Osteocyte (in vitro differentiated cells): ENCODE results near the gene ZNF500. TPM values are rescaled to one million over a fixed set of nuclear protein-coding genes. Genes with fewer than 3 reads are reported as not detected.

ENCODE experiments used
- DNase-seq: peaks from one replicate; pipeline ENCODE4 v3.0.0; 2021; ENCODE audit warnings: mixed read lengths; ENCODE audit not compliant: unreplicated experiment; ENCODE audit errors: extremely low spot score
- H3K27ac Mint-ChIP-seq: one replicate; pipeline ENCODE4 v1.8.0; 2021; ENCODE audit warnings: mild to moderate bottlenecking, mixed read lengths; ENCODE audit not compliant: unreplicated experiment
- H3K27me3 Mint-ChIP-seq: one replicate; pipeline ENCODE4 v1.8.0; 2021; ENCODE audit warnings: mixed read lengths; ENCODE audit not compliant: unreplicated experiment
- H3K36me3 Mint-ChIP-seq: one replicate; pipeline ENCODE4 v1.8.0; 2021; ENCODE audit warnings: mixed read lengths; ENCODE audit not compliant: unreplicated experiment
- H3K4me1 Mint-ChIP-seq: one replicate; pipeline ENCODE4 v1.8.0; 2021; ENCODE audit warnings: mixed read lengths; ENCODE audit not compliant: unreplicated experiment
- H3K4me3 Mint-ChIP-seq: one replicate; pipeline ENCODE4 v1.8.0; 2021; ENCODE audit warnings: mild to moderate bottlenecking, moderate library complexity, mixed read lengths; ENCODE audit not compliant: unreplicated experiment
- H3K9me3 Mint-ChIP-seq: one replicate; pipeline ENCODE4 v1.8.0; 2021; ENCODE audit warnings: mixed read lengths; ENCODE audit not compliant: unreplicated experiment
- total RNA-seq: library from RNA; stranded (reverse); gene quantifications from 2 replicates; pipeline ENCODE4 v1.2.1, GENCODE V29; 2021
- TF ChIP-seq, protein P1 (sequence below): fragments of 200-600 bp; sonication (generic); IDR thresholded peaks from 2 replicates; pipeline ENCODE4 v1.5.0; 2021; ENCODE audit warnings: antibody characterized with exemption, mild to moderate bottlenecking, moderate library complexity

Gene ZNF500
- total RNA-seq, 1 donor from 2014 or later: 22.8 TPM

DNA sequence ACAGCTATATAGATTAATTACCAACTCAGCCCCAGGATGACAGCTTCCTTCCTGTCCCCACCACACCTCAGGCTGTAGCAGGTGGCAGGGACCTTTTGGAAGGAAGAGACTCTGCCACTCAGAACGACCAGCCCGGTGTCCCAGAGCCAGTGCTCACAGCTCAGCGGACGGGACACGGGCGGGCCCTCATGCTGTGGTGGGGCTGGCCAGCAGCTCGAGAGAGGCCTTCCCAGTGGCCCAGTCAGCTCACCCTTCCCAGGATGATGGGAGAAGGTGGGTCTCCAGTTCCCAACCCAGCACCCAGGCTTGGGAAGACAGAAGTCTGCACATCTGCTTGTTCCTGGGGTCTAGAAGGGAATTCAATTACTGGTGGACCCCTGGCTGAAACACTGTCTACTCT is 63.1 kb downstream of the ZNF500 start:
- DNase-seq: no peak
- H3K27me3 Mint-ChIP-seq: no peaks in the 10 kb centered on the region
- peaks cover 34% of the 10 kb centered on the region for H3K36me3 Mint-ChIP-seq
- H3K9me3 Mint-ChIP-seq: no peaks in the 10 kb centered on the region
- no peaks in the 10 kb centered on the region for H3K4me1 Mint-ChIP-seq
- H3K27ac Mint-ChIP-seq: no peak overlapping the region
- no peak overlapping the region for H3K4me3 Mint-ChIP-seq
- TF ChIP-seq, protein P1, sequence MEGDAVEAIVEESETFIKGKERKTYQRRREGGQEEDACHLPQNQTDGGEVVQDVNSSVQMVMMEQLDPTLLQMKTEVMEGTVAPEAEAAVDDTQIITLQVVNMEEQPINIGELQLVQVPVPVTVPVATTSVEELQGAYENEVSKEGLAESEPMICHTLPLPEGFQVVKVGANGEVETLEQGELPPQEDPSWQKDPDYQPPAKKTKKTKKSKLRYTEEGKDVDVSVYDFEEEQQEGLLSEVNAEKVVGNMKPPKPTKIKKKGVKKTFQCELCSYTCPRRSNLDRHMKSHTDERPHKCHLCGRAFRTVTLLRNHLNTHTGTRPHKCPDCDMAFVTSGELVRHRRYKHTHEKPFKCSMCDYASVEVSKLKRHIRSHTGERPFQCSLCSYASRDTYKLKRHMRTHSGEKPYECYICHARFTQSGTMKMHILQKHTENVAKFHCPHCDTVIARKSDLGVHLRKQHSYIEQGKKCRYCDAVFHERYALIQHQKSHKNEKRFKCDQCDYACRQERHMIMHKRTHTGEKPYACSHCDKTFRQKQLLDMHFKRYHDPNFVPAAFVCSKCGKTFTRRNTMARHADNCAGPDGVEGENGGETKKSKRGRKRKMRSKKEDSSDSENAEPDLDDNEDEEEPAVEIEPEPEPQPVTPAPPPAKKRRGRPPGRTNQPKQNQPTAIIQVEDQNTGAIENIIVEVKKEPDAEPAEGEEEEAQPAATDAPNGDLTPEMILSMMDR: no peak

DNA sequence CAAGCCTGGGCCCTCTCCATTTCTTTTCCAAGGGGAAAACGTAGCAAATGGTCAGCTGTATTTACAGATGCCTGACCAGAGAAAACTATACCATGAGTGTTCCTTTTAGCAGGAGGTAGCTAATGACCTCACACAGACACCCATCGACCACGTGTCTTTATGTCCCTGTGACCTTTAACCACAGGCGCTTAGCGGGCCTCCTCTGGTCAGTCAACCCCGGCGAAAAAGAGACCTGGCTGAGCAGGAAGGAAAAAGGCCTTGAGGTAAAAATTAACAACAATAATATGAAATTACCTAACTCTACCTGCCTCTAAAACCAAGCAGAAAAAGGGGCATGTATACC is 64.5 kb downstream of the ZNF500 start:
- Mint-ChIP-seq H3K36me3 (peaks cover 32% of the 10 kb centered on the region), H3K27me3 (no peaks in the 10 kb centered on the region), H3K27ac (no peak overlapping the region), H3K4me1 (no peaks in the 10 kb centered on the region), H3K4me3 (no peak overlapping the region), H3K9me3 (no peaks in the 10 kb centered on the region)
- TF ChIP-seq, protein P1: no peak
- no peak for DNase-seq

DNA sequence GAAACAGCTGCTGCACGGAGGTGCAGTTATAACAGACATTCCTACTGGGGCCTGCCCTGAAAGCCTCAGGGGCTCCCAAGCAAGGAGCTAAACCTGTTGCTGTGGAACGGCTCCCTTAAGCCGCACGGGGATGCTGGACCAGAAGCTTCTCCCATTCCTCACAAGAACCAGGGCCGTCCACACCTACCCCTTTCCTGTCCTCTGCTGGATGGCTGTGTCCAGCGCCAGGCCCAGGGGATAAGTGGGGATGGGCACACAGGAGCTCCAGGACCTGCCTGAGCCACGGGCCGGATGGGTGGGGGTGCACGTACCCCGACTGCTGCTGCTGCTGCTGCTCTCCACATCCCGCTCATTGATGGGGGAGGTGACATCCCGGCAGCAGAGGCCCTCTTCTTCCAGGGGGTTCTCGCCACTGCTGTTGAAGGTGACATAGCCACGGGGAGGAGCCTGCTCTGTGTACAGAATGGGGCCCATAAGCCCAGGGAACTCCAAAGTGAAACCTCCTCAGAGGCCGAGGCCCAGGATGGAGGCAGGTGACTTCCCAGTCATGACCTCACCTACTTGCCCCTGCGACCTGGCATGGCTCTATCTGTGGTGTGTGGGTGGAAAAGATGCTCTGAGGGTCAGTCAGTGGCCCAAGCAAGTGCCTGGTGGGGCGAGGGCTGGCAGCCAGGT is 65.0 kb downstream of the ZNF500 start:
- peaks cover 30% of the 10 kb centered on the region for H3K36me3 Mint-ChIP-seq
- TF ChIP-seq, protein P1: no peak
- H3K9me3 Mint-ChIP-seq: no peaks in the 10 kb centered on the region
- H3K27me3 Mint-ChIP-seq: no peaks in the 10 kb centered on the region
- H3K27ac Mint-ChIP-seq: no peak overlapping the region
- no peak for DNase-seq
- no peaks in the 10 kb centered on the region for H3K4me1 Mint-ChIP-seq
- no peak overlapping the region for H3K4me3 Mint-ChIP-seq

DNA sequence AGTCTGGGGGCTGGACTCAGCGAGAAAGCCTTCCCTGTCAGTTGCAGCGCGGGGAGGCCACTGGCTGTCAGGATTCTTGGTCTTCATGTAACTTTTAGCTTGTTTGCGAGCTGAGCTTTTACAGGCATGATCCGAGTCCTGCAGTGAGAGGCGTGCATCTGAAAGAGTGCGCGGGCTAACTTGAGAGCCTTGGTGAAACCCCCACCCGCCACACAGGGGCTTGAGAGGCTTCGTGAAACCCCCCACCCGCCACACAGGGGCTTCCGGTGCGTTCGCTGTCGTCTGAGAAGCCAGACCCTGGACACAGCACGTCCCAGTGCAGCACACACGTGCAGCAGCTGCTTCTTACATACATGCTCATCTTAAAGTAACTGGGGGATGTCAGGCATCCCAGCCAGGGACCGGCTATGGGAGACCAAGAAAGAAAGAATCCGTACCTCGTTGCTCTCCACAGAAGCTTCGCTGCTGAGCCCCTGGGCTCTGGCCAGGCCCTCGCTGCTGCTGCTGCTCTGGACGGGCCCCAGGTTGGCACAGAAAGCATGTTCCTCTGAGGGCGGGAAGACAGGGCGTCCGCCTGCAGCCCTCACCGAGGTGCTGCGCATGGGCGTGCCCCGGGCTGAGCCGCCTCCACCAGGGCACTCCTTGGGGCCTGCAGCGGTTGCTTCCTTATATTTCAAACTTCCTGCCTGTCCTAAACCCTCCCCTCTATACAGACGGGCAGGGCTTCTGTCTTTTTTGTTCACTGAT is 65.8 kb downstream of the ZNF500 start:
- Mint-ChIP-seq H3K4me1 (no peaks in the 10 kb centered on the region), H3K9me3 (no peaks in the 10 kb centered on the region), H3K27ac (no peak overlapping the region), H3K4me3 (no peak overlapping the region), H3K36me3 (peaks cover 26% of the 10 kb centered on the region), H3K27me3 (no peaks in the 10 kb centered on the region)
- DNase-seq: no peak
- TF ChIP-seq, protein P1: no peak

DNA sequence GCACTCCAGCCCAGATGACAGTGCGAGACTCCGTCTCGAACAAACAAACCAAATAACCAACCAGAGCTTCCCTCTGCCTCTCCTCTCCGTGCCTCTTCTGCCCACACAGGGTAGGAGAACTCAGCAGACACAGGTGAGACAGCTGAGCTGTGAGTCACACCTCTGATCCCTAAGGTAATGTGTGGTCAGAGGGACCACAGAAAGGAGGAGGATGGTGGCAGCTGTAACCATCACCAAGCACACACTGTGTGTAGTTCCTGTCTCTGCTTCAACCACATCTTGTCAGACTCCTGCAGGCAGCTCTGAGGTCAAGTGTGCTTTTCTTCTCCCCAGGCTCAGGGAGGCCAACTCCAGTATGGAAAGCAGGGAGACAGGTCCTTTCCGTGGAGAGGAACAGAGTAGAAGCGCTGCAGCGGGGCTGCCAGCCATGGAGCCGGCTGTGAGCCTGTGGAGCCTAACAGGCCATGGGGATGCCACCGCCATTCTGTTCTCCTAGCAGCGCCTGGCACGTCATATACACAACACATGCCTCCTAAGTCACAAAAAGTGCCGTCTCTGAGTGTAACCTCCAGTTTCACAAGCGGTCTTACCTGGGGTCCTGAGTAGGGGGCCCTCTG is 66.5 kb downstream of the ZNF500 start:
- Mint-ChIP-seq H3K27ac (no peak overlapping the region), H3K27me3 (no peaks in the 10 kb centered on the region), H3K36me3 (peaks cover 21% of the 10 kb centered on the region), H3K4me1 (no peaks in the 10 kb centered on the region), H3K4me3 (no peak overlapping the region), H3K9me3 (no peaks in the 10 kb centered on the region)
- DNase-seq: no peak
- TF ChIP-seq, protein P1: no peak
